ENCODE data around the gene LTO1. TPM values are rescaled to one million over a fixed set of nuclear protein-coding genes. Genes with fewer than 3 reads are reported as not detected.

LTO1 gene
- total and polyA plus RNA-seq, 2 experiments from 2014 or later: 20.1 to 23.3 TPM

DNA sequence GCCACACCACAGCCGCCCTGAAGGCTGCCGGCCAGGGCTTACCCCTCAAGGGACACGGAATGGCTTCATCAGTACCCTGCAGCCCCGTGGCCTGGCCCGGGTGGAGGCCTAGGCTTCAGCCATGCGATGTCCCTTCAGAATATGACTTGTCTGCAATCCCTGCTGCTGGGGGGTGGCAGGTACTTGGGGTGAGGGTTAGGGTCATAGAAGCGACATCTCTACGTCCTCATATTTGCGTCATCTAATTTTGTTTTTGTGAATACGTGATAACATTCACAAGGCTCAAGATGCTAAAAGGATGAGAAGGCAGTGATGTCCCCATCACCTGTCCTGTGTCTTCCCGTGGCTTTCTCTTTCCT lies 27.8 kb downstream of the LTO1 start:
- Histone ChIP-seq H3K4me2 (no peak overlapping the region), H3K27ac (ENCODE audit: low read depth) (no peak overlapping the region), H3K36me3 (ENCODE audit: insufficient read depth) (peaks cover 12% of the 10 kb centered on the region), H3K4me3 (no peak overlapping the region), H3F3A (replicated peaks; ENCODE audit: low read depth) (0 out of 2 replicates have a peak, but pooled peaks cover 4% of the 10 kb centered on the region), H4K20me1 (replicated peaks; ENCODE audit: insufficient read depth) (peaks cover 7% of the 10 kb centered on the region), H3K9me2 (ENCODE audit: insufficient read depth) (no peaks in the 10 kb centered on the region), H2AFZ (no peak overlapping the region), H3K79me2 (replicated peaks; ENCODE audit: insufficient read depth) (peaks cover 14% of the 10 kb centered on the region; the same call in 1 of the 2 replicates), H3K4me1 (ENCODE audit: insufficient read depth) (peaks cover 5% of the 10 kb centered on the region; the same call in 1 of the 2 replicates), H3K27me3 (ENCODE audit: insufficient read depth) (peaks cover under 1% of the 10 kb centered on the region; the same call in 1 of the 2 replicates)
- H3K36me3 Mint-ChIP-seq (ENCODE audit: low read depth): peaks cover 75% of the 10 kb centered on the region
- no peaks in the 10 kb centered on the region; the same call in 2 of the 3 replicates for H3K9me3 Mint-ChIP-seq
- peaks cover 3% of the 10 kb centered on the region; the same call in 2 of the 3 replicates for H3K4me1 Mint-ChIP-seq
- DNase-seq (ENCODE audit: low spot score) (no peak), ATAC-seq (no peak)
- peaks cover 15% of the 10 kb centered on the region for H3K27me3 Mint-ChIP-seq (ENCODE audit: insufficient read depth, low read depth, poor library complexity)
- no peak overlapping the region for H3K27ac Mint-ChIP-seq
- H3K4me3 Mint-ChIP-seq: no peak overlapping the region
- no peak for TF ChIP-seq ZNF114 (CRISPR knock-in tag; IDR thresholded peaks at IDR 0.05)
- TF ChIP-seq, protein P1, sequence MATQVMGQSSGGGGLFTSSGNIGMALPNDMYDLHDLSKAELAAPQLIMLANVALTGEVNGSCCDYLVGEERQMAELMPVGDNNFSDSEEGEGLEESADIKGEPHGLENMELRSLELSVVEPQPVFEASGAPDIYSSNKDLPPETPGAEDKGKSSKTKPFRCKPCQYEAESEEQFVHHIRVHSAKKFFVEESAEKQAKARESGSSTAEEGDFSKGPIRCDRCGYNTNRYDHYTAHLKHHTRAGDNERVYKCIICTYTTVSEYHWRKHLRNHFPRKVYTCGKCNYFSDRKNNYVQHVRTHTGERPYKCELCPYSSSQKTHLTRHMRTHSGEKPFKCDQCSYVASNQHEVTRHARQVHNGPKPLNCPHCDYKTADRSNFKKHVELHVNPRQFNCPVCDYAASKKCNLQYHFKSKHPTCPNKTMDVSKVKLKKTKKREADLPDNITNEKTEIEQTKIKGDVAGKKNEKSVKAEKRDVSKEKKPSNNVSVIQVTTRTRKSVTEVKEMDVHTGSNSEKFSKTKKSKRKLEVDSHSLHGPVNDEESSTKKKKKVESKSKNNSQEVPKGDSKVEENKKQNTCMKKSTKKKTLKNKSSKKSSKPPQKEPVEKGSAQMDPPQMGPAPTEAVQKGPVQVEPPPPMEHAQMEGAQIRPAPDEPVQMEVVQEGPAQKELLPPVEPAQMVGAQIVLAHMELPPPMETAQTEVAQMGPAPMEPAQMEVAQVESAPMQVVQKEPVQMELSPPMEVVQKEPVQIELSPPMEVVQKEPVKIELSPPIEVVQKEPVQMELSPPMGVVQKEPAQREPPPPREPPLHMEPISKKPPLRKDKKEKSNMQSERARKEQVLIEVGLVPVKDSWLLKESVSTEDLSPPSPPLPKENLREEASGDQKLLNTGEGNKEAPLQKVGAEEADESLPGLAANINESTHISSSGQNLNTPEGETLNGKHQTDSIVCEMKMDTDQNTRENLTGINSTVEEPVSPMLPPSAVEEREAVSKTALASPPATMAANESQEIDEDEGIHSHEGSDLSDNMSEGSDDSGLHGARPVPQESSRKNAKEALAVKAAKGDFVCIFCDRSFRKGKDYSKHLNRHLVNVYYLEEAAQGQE (IDR thresholded peaks at IDR 0.05; ENCODE audit: unreplicated experiment): no peak
- no peak for TF ChIP-seq NANOG (IDR thresholded peaks at IDR 0.05; ENCODE audit: borderline replicate concordance)
- no peak for TF ChIP-seq JUNB (IDR thresholded peaks at IDR 0.05; ENCODE audit: unreplicated experiment)
- peak; percentile 9; the same call in 1 of the 2 replicates for TF ChIP-seq POLR2AphosphoS5 (IDR thresholded peaks at IDR 0.05; ENCODE audit: low read depth)
- no peak for TF ChIP-seq EZH2 (IDR thresholded peaks at IDR 0.05; ENCODE audit: low read depth, unreplicated experiment)

DNA sequence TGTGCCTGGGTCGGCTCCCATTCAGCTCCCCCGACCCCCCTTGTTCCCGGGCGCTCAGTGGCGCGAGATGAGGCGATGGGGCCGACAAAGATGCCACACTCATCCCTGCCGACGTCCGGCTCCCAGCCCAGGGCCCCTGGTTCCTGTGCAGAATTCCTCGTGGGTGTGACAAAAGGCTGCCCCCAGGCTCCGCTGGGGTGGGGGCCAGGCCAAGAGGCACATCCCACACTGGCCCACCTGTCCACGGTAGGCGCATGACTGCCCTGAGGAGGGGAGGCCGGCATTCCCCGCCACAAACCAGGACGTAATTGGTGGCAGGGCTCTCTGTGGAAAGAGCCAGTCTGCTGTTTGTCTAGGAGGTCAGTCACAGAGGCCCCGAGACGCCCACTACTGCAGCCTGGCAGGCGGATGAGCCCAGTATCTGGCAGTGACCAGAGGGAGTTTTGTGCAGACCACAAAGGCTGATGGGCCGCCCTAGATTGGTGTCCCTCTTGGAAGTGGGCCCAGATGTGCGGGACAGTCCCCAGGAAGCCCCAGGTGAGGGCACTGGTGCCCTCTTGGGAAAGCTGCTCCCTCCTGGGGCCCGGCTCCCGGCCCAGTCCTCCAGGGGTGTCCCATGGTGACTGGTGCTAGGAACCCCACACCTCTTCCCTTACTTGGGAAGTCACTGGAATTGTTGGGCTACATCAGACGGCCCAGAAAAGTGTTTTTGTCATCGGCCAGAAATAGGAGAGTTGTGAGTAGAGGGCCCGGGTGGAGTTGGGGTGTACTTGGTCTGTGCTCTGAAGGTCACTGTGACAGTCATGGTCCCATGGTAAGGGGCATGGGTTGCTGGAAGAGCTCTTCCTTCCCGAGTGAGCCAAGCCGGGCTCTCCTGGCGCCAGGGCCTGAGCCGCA lies 28.4 kb downstream of the LTO1 start:
- ATAC-seq (no peak), DNase-seq (ENCODE audit: low spot score) (no peak)
- peaks cover 7% of the 10 kb centered on the region for H4K20me1 ChIP-seq (replicated peaks; ENCODE audit: insufficient read depth)
- no peaks in the 10 kb centered on the region for H3K9me3 Mint-ChIP-seq
- H3F3A ChIP-seq (replicated peaks; ENCODE audit: low read depth): 0 out of 2 replicates have a peak, but pooled peaks cover 3% of the 10 kb centered on the region
- H3K4me3 Mint-ChIP-seq: no peak overlapping the region
- H3K4me2 ChIP-seq: no peak overlapping the region
- no peaks in the 10 kb centered on the region for H3K9me2 ChIP-seq (ENCODE audit: insufficient read depth)
- peaks cover 15% of the 10 kb centered on the region for H3K27me3 Mint-ChIP-seq (ENCODE audit: insufficient read depth, low read depth, poor library complexity)
- peaks cover 3% of the 10 kb centered on the region; the same call in 2 of the 3 replicates for H3K4me1 Mint-ChIP-seq
- H3K27ac ChIP-seq (ENCODE audit: low read depth): peak overlapping the region; percentile 26; the same call in 1 of the 2 replicates
- peaks cover 7% of the 10 kb centered on the region for H3K36me3 ChIP-seq (ENCODE audit: insufficient read depth)
- peaks cover 7% of the 10 kb centered on the region; the same call in 1 of the 2 replicates for H3K27me3 ChIP-seq (ENCODE audit: insufficient read depth)
- H3K4me1 ChIP-seq (ENCODE audit: insufficient read depth): peaks cover 5% of the 10 kb centered on the region; the same call in 1 of the 2 replicates
- no peak overlapping the region for H3K27ac Mint-ChIP-seq
- TF ChIP-seq NANOG (IDR thresholded peaks at IDR 0.05; ENCODE audit: borderline replicate concordance) (no peak), POLR2AphosphoS5 (IDR thresholded peaks at IDR 0.05; ENCODE audit: low read depth) (peak; percentile 10)
- peaks cover 69% of the 10 kb centered on the region for H3K36me3 Mint-ChIP-seq (ENCODE audit: low read depth)
- H3K4me3 ChIP-seq: no peak overlapping the region
- H2AFZ ChIP-seq: no peak overlapping the region
- peaks cover 20% of the 10 kb centered on the region; the same call in 1 of the 2 replicates for H3K79me2 ChIP-seq (replicated peaks; ENCODE audit: insufficient read depth)

Data from GM23338 (cell line).